Mucosa of rectum (tissue), 2 donors: Measurements from ENCODE around the gene DCST2.
"Not testable (repeated sequence)": the region's sequence is repeated elsewhere in the genome, so short reads cannot be mapped to it uniquely, and the experiment has no call there.

Experiments
- H3K27ac ChIP-seq, 2 donors: one replicate each; pipeline ENCODE4 v1.7.0; 2013; ENCODE audit warnings: inconsistent platforms in 2 of 2, low read depth in 2 of 2, low read length in 2 of 2
- H3K27me3 ChIP-seq, 2 donors: one replicate each; pipeline ENCODE4 v1.7.0; 2013; ENCODE audit warnings: low read length in 2 of 2; ENCODE audit not compliant: control insufficient read depth in 2 of 2, insufficient read depth in 2 of 2
- H3K36me3 ChIP-seq, 2 donors: one replicate each; pipeline ENCODE4 v1.7.0; 2013; ENCODE audit warnings: low read length in 2 of 2; ENCODE audit not compliant: control insufficient read depth in 2 of 2, insufficient read depth in 2 of 2
- H3K4me1 ChIP-seq, 2 donors: one replicate each; pipeline ENCODE4 v1.7.0; 2013; ENCODE audit warnings: low read length in 2 of 2, mild to moderate bottlenecking in 1 of 2; ENCODE audit not compliant: control insufficient read depth in 2 of 2, insufficient read depth in 2 of 2
- H3K4me3 ChIP-seq, 2 donors: one replicate each; pipeline ENCODE4 v1.7.0; 2013; ENCODE audit warnings: low read length in 2 of 2
- H3K9ac ChIP-seq, 2 donors: one replicate each; pipeline ENCODE4 v1.7.0; 2013; ENCODE audit warnings: low read length in 2 of 2, low read depth in 1 of 2, mild to moderate bottlenecking in 1 of 2
- H3K9me3 ChIP-seq, 2 donors: one replicate each; pipeline ENCODE4 v1.7.0; 2013; ENCODE audit warnings: low read length in 2 of 2; ENCODE audit not compliant: control insufficient read depth in 2 of 2
- donor health status: healthy.
- donor health status: Normal muscosa, but diverticular disease.

DCST2 gene

DNA sequence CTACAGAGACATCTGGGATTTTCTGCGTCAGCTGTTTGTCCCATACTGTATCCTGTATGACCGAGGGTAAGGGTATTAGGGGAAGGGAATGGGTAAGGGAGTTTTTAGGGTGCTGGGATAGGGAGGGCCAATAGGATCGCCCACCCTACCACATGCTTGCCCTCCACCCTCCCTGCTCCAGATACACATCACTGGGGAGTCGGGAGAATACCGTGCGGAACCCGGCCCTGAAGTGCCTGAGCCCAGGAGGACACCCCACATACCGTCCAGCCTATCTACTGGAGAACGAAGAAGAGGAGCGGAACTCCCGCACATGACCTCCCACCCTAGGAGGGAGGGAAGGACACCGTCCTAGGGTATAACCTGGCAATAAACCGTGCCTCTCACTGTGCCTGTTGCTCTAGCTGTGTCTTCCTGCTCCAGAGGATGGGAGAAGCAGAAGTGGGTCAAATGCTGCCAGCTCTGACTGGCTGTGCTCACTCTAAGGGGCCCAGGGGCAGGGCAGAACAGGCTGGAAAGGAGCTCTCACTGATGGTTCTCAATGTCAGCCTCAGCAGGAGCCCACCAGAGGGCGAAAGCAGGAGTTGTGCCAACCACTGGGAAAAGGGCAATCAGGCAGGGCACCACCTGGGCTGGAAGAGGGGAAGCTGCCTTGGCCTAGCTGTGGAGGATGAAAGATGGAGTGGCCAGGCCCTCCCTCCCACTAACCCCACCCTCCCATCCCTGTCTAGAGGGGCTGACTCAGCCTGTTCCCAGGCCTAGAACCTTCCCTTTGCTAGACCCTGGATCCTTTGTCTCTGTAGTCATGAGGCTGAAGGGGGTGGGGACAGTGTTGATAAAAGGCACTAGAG is 40.6 kb downstream of the DCST2 start:
- H3K9ac ChIP-seq: no peak overlapping the region

DNA sequence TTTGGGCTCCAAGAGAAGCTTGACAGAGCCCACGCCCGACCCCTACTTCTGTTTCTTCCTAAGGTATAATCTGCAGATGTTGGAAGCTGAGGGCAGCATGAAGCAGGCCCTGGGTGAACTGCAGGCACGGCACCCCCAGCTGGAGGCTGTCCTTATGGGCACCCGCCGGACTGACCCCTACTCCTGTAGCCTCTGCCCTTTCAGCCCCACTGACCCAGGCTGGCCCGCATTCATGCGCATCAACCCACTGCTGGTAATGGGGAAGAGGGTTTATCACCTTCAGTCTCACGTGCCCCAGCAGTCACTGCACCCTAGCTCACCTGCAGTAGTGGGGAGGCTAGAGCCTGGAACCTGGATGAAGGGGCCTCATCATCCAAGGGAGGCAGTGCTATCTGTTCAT is 43.3 kb downstream of the DCST2 start:
- Histone ChIP-seq H3K4me1 (peaks cover 3 to 5% of the 10 kb centered on the region in 2 donors), H3K9me3 (no peaks in the 10 kb centered on the region), H3K36me3 (peaks cover 9 to 35% of the 10 kb centered on the region in 2 donors), H3K27ac (no peak overlapping the region), H3K4me3 (no peak overlapping the region), H3K27me3 (no peaks in the 10 kb centered on the region), H3K9ac (no peak overlapping the region)

More for the DNA sequence above, 40.6 kb downstream of the DCST2 start:
- Histone ChIP-seq H3K4me1 (peaks cover 5 to 9% of the 10 kb centered on the region in 2 donors), H3K9me3 (no peaks in the 10 kb centered on the region), H3K27ac (no peak overlapping the region), H3K27me3 (no peaks in the 10 kb centered on the region), H3K4me3 (no peak overlapping the region), H3K36me3 (peaks cover 9 to 28% of the 10 kb centered on the region in 2 donors)

DNA sequence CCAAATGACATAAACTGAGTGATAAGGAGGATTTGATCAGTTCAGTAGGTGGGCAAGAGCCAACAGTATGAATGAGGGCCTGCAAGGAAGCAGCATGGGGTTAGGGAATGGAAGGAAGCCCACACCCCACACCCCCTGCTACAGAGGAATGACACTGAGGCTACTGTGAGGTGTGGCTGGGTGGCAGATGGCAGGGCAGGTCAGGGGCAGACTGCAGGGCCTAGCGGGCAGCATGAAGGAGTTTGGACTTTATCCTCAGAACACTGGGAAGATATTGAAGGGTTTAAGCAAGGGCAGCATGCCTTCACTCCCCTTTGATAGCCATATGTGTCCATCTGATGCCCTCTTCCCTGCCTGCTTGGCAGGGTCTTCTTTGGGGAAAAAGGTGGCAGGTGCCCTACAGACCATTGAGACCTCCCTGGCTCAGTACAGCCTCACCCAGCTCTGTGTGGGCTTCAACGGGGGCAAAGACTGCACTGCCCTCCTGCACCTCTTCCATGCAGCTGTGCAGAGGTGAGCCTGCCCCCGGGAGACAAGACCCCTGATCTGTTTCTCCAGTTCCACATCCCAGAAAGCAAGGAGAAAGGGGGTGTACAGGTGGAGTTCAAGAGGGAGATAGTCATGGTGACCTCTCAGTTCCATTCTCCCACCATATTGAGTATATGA is 44.3 kb downstream of the DCST2 start:
- Histone ChIP-seq H3K9ac (no peak overlapping the region), H3K27me3 (no peaks in the 10 kb centered on the region), H3K27ac (no peak overlapping the region), H3K36me3 (peaks cover 9 to 35% of the 10 kb centered on the region in 2 donors), H3K4me3 (no peak overlapping the region), H3K9me3 (no peaks in the 10 kb centered on the region), H3K4me1 (peaks cover 3 to 8% of the 10 kb centered on the region in 2 donors)

DNA sequence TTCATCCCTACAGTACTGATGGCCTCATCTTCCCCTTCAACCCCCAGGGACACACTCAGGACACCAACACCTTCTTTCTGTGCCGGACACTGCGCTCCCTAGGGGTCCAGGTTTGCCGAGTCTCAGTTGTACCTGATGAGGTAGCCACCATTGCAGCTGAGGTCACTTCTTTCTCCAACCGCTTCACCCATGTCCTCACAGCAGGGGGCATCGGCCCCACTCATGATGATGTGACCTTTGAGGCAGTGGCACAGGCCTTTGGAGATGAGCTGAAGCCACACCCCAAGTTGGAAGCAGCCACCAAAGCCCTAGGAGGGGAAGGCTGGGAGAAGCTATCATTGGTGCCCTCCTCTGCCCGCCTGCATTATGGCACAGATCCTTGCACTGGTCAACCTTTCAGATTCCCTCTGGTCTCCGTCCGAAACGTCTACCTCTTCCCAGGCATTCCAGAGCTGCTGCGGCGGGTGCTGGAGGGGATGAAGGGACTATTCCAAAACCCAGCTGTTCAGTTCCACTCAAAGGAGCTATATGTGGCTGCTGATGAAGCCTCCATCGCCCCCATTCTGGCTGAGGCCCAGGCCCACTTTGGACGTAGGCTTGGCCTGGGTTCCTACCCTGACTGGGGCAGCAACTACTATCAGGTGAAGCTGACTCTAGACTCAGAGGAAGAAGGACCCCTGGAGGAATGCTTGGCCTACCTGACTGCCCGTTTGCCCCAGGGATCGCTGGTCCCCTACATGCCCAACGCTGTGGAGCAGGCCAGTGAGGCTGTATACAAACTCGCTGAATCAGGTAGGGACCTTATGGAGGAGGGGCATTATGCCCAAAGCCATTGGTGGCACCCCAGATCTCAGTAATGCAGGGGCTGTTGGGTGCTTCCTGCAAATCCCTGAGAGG is 45.3 kb downstream of the DCST2 start:
- peaks cover 11 to 16% of the 10 kb centered on the region in 2 donors for H3K4me1 ChIP-seq
- peaks cover 9 to 35% of the 10 kb centered on the region in 2 donors for H3K36me3 ChIP-seq
- no peak overlapping the region for H3K4me3 ChIP-seq
- no peaks in the 10 kb centered on the region for H3K27me3 ChIP-seq
- no peak overlapping the region for H3K27ac ChIP-seq
- no peaks in the 10 kb centered on the region for H3K9me3 ChIP-seq
- H3K9ac ChIP-seq: no peak overlapping the region

DNA sequence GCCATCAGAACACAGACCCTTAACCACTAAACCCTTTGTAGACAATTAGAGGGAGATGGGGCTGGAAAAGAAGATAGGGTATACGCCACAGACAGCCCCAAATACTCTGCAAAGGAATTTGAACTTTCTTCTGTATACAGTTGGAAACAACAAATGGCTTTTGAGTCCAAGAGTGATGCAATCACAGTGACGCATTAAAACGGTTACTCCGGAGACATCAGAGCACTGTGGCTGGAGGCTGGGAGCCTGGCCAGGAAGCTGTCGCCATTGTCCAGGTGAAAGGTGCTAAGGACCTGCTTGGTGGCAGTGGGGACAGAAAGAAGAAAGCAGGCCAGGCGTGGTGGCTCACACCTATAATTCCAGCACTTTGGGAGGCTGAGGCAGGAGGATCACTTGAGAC is 46.3 kb downstream of the DCST2 start:
- Histone ChIP-seq H3K9me3 (no peaks in the 10 kb centered on the region), H3K27me3 (no peaks in the 10 kb centered on the region), H3K36me3 (peaks cover 9 to 33% of the 10 kb centered on the region in 2 donors), H3K9ac (no peak overlapping the region), H3K4me3 (no peak overlapping the region), H3K27ac (no peak overlapping the region), H3K4me1 (peaks cover 16 to 19% of the 10 kb centered on the region in 2 donors)

DNA sequence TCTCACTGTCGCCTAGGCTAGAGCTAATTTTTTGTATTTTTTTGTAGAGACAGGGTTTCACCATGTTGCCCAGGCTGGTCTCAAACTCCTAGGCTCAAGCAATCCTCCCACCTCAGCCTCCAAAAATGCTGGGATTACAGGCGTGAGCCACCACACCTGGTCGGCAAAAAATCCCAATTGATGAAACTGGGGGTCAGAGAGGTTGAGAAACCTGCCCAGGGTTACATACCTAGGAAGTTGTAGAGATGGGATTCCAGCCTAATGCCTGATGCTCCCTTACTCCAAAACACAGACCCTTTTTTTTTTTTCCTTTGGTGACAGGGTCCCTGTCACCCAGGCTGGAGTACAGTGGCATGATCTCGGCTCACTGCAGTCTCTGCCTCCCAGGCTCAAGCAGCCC is 46.8 kb downstream of the DCST2 start:
- Histone ChIP-seq H3K4me1 (peaks cover 18 to 20% of the 10 kb centered on the region in 2 donors), H3K36me3 (peaks cover 9 to 33% of the 10 kb centered on the region in 2 donors)
- not testable (repeated sequence) for H3K9ac ChIP-seq, H3K27ac ChIP-seq, H3K27me3 ChIP-seq, H3K9me3 ChIP-seq, H3K4me3 ChIP-seq

DNA sequence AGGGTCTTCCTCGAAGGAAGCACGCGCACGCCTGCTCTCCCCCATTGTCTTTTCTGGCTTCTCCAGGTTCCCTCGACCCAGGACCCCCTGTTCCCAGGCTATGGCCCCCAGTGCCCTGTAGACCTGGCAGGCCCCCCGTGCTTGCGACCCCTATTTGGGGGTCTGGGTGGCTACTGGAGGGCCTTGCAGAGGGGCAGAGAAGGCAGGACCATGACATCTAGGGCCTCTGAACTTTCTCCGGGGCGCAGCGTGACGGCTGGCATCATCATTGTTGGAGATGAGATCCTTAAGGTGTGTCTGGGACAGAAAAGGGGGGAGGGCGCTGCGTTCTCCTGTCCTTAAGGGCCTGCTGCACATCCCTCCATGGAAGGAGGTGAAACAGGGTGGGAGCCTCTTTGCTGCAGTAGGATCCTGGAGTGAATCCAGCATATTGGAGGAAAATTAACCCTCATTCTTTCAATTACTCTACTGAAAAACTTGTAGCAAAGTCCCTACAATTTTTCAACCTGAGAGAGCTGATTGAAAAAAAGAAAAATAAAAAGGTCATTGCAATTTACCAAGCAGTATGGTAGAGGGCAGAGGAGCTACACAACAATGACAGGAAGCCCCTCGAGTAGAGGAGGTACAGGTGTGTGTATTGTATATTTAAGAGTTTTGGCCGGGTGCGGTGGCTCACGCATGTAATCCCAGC is 49.7 kb downstream of the DCST2 start:
- Histone ChIP-seq H3K27ac (peak overlapping the region; percentile 53 to 66), H3K9me3 (no peaks in the 10 kb centered on the region), H3K9ac (peak overlapping the region; percentile 76 to 92), H3K27me3 (no peaks in the 10 kb centered on the region), H3K36me3 (peaks cover 5 to 17% of the 10 kb centered on the region in 2 donors), H3K4me1 (peaks cover 15% of the 10 kb centered on the region in 2 donors), H3K4me3 (peak overlapping the region; percentile 83 to 99)

DNA sequence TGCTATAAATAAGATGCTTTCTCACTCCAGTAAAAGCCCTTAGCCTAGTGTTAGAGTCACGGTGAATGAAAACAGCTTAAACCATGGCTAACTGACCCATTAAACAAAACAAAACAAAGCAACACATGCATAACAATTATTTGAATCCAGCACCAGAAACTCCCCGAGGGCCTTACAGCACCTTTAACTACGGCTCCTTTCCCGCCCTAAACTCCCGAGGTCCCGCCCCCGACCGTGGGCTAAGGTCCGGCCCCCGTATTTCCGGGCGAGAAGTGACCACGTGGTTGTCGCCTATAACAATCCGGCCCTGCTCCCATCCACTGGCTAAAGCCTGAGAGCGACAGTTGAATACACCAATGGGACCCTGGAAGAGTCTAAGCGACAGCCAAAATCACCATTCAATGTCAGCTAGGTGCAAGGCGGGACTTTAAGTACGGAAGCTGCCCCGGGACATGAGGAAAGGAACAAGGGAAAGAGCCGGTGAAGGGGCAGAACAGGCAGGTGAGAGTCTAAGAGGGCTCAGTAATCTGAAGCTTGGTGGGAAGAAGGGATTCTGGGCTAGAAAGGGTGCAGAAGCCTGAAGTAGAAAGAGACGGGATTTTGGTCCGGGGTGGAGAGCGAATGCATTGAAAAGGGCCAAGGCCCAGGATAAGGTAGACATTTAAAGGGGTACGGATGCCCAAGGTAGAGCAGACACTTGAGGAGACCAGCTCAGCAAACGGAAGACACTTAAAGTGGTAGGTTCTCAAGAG is 50.5 kb downstream of the DCST2 start, which contains the start of gene FLAD1:
Gene FLAD1 (plus strand): TSS at position 448 of the 752 bp plus-strand sequence. CDS start 351 bp downstream, outside the sequence.
- H3K4me1 ChIP-seq: peaks cover 15% of the 10 kb centered on the region in 2 donors
- H3K9ac ChIP-seq: peak within 1 kb of the TSS; percentile 76 to 92
- peak within 1 kb of the TSS; percentile 53 to 66 for H3K27ac ChIP-seq
- H3K4me3 ChIP-seq: peak within 1 kb of the TSS; percentile 83 to 99
- no peaks in the 10 kb centered on the region for H3K27me3 ChIP-seq
- H3K9me3 ChIP-seq: no peaks in the 10 kb centered on the region
- H3K36me3 ChIP-seq: peaks cover under 1 to 9% of the 10 kb centered on the region in 2 donors

DNA sequence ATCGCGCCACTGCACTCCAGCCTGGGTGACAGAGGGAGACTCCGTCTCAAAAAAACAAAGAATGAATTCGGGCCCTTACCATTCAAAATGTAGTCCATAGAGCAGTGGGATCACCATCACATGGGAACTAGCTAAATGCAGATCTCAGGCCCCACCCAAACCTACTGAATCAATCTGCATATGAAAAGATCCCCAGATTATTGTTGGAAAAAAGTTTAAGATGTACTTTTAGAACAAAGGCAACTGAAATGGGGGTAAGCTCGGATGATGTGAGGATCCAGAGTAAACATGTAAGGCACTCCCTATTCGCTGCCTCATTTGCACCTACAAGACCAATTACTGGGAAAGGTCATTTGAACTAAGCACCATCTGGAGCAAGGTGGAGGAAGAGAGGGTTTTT is 51.2 kb downstream of the DCST2 start:
- peak overlapping the region; percentile 49 to 99 for H3K4me3 ChIP-seq
- H3K36me3 ChIP-seq: peaks cover 0 to 2% of the 10 kb centered on the region in 2 donors
- no peaks in the 10 kb centered on the region for H3K27me3 ChIP-seq
- H3K9me3 ChIP-seq: no peaks in the 10 kb centered on the region
- peak overlapping the region in 1 of 2 donors; percentile 26 for H3K27ac ChIP-seq
- peaks cover 15% of the 10 kb centered on the region in 2 donors for H3K4me1 ChIP-seq
- H3K9ac ChIP-seq: peak overlapping the region; percentile 31 to 43
